IMR-90 (cell line): ENCODE measurements around the gene COL4A3.
"Not testable (repeated sequence)": the region's sequence is repeated elsewhere in the genome, so short reads cannot be mapped to it uniquely, and the experiment has no call there.

Experiments used
- RAD21 ChIP-seq: IDR thresholded peaks from 2 replicates; pipeline ENCODE4 v1.6.1; 2012; ENCODE audit warnings: low read length, improper control_type of control experiment
- TF ChIP-seq, protein P1 (sequence below): conservative IDR thresholded peaks from 2 replicates; pipeline ENCODE4 v1.5.1; 2012; ENCODE audit warnings: mild to moderate bottlenecking, low read depth, low read length, improper control_type of control experiment
- TF ChIP-seq, protein P2 (sequence below): fragments of 150-350 bp; IDR thresholded peaks from 2 replicates; pipeline ENCODE4 v1.6.1; 2017; ENCODE audit warnings: mild to moderate bottlenecking, antibody characterized with exemption, low read length, low read depth

DNA sequence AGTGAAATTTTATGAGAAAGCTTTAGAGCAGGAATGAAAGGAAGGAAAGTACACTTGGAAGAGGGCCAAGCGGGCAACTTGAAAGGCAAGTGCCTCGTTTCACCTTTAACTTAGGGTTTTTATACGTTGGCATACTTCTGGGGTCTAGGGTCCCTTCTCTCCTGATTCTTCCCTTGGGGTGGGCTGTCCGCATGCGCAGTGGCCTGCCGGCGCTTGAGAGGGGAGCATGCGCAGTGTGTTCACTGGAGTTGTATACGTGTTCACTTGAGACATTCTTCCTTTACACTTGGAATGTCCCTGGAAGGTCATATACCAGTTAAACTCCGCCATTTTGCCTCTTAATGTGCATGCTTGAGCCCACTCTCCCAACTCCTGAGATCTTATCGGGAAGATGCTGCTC, 7.4 kb downstream of the COL4A3 start:
- not testable (repeated sequence) for TF ChIP-seq RAD21
- TF ChIP-seq, protein P1, sequence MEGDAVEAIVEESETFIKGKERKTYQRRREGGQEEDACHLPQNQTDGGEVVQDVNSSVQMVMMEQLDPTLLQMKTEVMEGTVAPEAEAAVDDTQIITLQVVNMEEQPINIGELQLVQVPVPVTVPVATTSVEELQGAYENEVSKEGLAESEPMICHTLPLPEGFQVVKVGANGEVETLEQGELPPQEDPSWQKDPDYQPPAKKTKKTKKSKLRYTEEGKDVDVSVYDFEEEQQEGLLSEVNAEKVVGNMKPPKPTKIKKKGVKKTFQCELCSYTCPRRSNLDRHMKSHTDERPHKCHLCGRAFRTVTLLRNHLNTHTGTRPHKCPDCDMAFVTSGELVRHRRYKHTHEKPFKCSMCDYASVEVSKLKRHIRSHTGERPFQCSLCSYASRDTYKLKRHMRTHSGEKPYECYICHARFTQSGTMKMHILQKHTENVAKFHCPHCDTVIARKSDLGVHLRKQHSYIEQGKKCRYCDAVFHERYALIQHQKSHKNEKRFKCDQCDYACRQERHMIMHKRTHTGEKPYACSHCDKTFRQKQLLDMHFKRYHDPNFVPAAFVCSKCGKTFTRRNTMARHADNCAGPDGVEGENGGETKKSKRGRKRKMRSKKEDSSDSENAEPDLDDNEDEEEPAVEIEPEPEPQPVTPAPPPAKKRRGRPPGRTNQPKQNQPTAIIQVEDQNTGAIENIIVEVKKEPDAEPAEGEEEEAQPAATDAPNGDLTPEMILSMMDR, result not testable (repeated sequence)
- TF ChIP-seq, protein P2, sequence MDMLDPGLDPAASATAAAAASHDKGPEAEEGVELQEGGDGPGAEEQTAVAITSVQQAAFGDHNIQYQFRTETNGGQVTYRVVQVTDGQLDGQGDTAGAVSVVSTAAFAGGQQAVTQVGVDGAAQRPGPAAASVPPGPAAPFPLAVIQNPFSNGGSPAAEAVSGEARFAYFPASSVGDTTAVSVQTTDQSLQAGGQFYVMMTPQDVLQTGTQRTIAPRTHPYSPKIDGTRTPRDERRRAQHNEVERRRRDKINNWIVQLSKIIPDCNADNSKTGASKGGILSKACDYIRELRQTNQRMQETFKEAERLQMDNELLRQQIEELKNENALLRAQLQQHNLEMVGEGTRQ, result not testable (repeated sequence)
